ENCODE measurements around the gene EIF5AL1.
A peak's percentile ranks its signal among the peaks of the same experiment; 100 is the strongest.
"Not testable (repeated sequence)": the region's sequence is repeated elsewhere in the genome, so short reads cannot be mapped to it uniquely, and the experiment has no call there.

EIF5AL1 gene

DNA sequence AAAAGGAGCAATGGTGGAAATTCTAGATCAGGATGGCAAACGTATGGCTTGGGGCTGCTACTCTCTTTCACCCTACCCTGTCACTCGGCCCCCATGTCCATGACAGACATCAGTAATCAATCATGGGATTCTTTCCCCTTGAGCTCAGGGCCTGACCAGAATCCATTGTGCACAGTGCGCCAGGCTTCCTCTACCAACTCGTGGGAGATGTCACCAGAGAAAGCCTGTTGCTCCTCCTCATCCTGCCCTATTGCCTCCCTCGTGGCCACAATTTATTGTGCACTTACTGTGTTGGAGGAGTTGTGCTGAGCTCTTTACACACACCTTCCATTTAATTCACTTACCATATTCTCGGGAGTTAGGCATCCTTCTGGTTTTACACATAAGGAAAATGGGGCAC is 26.0 kb downstream of the EIF5AL1 start:
- in situ Hi-C loops (cut with HindIII; ENCODE audit: low pct_ligation_motif_present, low pct_unique_long_range_greater_than_20kb, low sequenced_read_pairs), result not testable (repeated sequence)

DNA sequence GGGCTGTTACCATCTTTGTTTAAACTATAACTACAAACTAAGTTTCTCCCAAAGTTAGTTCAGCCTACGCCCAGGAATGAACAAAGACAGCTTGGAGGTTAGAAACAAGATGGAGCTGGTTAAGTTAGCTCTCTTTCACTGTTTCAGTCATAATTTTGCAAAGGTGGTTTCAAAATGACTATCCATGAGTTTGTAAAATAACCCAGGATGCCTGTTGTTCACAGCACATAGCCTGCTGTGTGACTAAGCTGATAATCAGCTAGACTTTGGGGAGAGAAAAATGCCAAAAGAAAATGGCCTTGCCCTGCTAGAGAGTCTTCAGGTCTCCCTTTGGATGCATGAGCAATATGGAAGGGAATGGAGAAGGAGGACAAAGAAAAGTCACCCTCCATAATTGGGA is 28.6 kb downstream of the EIF5AL1 start:
- DNase-seq; in situ Hi-C loops (cut with HindIII; ENCODE audit: low pct_ligation_motif_present, low pct_unique_long_range_greater_than_20kb, low sequenced_read_pairs): not testable (repeated sequence)

More for the DNA sequence above, 26.0 kb downstream of the EIF5AL1 start:
- not testable (repeated sequence) for DNase-seq

DNA sequence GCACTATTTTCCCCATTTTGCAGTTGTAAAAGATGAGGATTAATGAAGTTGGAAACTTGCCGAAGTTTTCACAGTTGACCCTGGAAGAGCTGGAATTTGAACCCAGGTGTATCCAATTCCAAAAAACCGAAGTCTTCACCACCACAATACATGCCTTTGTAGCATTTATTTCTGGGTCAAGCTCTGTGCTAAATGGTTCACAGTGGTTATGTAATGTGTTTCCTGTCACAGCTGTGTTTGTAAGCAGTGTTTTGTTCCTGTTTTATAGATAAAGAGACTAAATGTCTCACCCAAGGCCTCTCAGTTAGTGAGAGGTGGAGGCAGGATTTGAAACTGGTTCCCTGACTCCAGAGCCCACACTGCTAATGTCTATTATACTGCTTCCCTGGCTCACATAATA is 30.3 kb downstream of the EIF5AL1 start:
- no peak for DNase-seq

GRCh38 chr10:79544408-79544807 is 32.1 kb downstream of the EIF5AL1 start:
- in situ Hi-C loops (cut with HindIII; ENCODE audit: low pct_ligation_motif_present, low pct_unique_long_range_greater_than_20kb, low sequenced_read_pairs); DNase-seq: not testable (repeated sequence)

More for the DNA sequence above, 30.3 kb downstream of the EIF5AL1 start:
- in situ Hi-C loops (cut with HindIII; ENCODE audit: low pct_ligation_motif_present, low pct_unique_long_range_greater_than_20kb, low sequenced_read_pairs), result no loop called here

DNA sequence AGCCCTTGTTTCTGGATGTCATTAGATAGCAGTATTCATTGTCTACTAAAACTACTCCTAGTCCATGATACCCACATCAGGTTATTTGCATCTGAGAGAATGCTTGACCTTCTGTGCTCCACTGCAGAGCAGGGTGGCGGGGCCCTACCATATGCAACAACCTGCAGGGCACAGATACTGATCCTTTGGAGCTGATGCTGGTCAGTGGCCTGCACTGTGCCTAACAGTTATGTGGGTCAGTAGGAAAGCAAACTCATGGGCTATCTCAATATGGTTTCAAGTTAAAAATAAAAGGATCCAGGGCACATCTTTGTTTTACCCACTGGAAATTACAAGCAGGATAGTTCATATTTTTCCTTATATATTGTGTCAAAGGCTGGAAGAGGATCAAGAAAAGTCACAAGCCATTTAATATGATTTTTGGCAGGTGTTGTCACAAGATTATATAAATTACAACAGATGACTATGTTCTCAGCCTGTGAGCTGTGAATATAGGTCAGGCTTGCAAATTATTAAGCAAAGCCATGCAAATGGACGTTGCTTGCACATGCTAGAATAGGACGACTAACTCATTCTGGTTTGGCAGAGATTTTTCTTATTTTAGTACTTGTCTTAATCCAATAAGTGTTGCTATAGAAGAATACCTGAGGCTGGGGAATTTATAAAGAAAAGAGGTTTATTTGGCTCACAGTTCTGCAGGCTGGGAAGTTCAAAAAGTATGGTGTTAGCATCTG is 32.8 kb downstream of the EIF5AL1 start:
- DNase-seq; in situ Hi-C loops (cut with HindIII; ENCODE audit: low pct_ligation_motif_present, low pct_unique_long_range_greater_than_20kb, low sequenced_read_pairs): not testable (repeated sequence)

DNA sequence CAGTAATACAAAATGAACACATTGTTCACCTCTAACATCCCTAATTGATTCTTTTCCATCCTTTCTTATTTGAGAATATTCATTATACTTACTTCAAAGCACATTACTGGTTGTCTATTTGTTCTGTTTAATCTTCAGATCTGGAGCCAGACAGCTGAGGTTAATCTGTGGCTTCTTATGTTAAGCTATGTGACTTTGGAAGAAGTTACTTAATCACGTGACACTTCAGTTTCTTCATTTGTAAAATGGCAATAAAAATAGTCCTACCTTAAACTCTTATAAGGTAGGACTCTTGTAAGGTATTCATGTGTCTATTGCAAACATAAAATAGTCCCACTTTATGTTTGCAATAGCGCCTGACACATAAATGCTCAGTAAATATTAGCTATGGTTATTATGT is 34.8 kb downstream of the EIF5AL1 start:
- in situ Hi-C loops (cut with HindIII; ENCODE audit: low pct_ligation_motif_present, low pct_unique_long_range_greater_than_20kb, low sequenced_read_pairs); DNase-seq: not testable (repeated sequence)

DNA sequence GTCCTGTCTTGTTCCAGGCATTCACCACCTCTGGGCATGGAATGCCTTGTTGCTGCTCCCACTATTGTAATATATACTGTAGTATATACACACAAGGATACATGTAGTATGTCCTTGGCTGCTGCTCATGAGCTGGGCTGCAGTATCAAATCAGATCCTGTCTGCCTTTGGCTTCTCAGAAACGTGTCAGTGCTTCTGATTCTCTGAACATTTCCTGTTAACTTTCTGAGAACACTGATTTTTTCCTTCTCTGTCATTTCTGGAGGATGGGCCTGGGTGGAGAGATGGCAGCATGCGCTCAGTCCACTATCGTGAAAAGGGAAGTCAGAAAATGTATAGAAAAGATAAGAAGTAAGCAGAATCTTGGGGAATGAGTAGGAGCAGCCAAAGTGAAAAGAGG is 35.6 kb downstream of the EIF5AL1 start:
- in situ Hi-C loops (cut with HindIII; ENCODE audit: low pct_ligation_motif_present, low pct_unique_long_range_greater_than_20kb, low sequenced_read_pairs), result no loop called here

DNA sequence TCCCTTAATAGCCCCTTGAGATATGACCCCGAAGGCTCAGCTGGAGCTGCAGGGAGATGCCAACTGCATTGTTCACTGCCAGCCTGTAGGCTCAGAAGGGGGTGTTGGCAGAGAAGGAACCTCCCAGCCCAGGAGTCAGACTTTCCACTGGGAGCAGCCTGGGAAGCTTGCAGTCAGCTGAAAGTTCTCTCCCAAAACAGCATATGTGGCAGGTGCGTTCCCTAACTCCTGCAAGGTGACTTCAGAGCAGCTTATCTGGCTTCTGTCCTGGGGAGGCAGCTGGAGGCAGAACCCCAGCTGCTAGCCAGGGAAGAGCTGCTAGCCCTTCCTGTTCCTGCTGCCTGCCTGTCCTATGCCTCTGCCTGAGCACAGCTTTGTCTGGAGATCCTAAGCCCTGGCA is 39.8 kb downstream of the EIF5AL1 start:
- no peak for DNase-seq
- in situ Hi-C loops (cut with HindIII; ENCODE audit: low pct_ligation_motif_present, low pct_unique_long_range_greater_than_20kb, low sequenced_read_pairs), result no loop called here

More for the DNA sequence above, 35.6 kb downstream of the EIF5AL1 start:
- DNase-seq, result no peak

DNA sequence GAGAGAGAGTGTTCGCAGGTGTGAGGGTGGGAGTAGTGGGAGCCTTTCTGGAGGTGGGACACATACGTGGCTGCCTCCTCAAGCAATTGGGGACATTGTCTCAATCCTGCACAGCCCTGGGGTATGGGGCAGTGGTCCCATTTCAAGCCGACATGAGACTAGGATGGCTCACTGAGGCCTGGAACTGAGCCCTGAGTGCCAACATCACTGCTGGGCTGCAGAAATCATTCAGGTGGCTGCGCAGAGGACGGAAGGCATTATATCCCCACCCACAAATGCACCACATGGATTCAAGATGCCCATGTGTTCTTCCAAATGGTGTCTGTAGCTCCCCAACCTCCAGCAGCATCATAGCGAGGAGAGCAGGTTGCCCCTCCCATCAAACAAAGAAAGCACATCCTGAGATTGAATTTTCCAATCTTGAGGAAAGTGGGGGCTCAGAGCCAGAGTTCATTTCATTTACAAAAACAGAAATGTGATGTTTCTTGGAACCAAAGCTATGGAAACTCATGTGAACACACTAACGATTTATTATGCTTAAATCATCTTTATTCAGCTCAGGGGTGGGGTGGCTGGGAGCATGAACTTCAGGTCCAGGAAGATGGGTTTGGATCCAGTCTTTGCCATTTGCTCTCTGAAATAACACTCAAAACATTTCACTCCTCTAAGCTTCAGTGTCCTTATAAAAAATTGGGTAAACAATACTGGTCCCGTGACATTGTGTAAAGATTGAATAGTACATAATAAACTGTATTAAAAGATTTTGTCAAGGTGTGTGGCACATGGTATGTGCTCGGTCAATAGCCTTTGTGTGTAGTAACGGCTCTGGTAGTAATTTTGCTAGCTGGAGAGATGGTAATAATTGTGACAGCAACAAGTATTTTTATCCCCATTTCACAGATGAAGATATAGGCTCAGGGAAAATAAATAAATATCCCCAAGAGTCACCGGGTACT is 43.3 kb downstream of the EIF5AL1 start:
- in situ Hi-C loops (cut with HindIII; ENCODE audit: low pct_ligation_motif_present, low pct_unique_long_range_greater_than_20kb, low sequenced_read_pairs), result no loop called here
- no peak for DNase-seq

- in situ Hi-C loops (cut with HindIII; ENCODE audit: low pct_ligation_motif_present, low pct_unique_long_range_greater_than_20kb, low sequenced_read_pairs); DNase-seq: not testable (repeated sequence)
Measured at GRCh38 chr10:79556961-79557360, 44.6 kb downstream of the EIF5AL1 start.

DNA sequence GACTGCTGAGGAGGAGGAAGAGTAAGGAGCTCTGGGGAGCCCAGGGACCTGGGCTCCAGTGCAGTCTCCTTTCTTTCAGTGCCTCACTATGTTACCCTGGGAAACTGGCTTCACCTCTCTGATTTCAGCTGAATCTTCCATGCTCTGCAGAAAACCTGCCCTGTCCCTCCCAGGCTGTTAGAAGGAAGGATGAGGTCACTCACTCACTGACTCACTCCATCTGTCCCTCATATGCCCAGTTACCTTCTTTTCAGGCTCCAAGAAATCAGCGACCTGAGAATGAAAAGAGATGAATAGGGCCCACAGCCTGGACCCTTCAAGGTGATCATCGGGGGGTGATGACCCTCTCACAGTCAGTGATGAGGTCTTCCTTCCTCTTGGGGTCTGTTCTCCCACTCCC is 47.4 kb downstream of the EIF5AL1 start:
- DNase-seq, result peak; percentile 21
- in situ Hi-C loops (cut with HindIII; ENCODE audit: low pct_ligation_motif_present, low pct_unique_long_range_greater_than_20kb, low sequenced_read_pairs), result no loop called here

DNA sequence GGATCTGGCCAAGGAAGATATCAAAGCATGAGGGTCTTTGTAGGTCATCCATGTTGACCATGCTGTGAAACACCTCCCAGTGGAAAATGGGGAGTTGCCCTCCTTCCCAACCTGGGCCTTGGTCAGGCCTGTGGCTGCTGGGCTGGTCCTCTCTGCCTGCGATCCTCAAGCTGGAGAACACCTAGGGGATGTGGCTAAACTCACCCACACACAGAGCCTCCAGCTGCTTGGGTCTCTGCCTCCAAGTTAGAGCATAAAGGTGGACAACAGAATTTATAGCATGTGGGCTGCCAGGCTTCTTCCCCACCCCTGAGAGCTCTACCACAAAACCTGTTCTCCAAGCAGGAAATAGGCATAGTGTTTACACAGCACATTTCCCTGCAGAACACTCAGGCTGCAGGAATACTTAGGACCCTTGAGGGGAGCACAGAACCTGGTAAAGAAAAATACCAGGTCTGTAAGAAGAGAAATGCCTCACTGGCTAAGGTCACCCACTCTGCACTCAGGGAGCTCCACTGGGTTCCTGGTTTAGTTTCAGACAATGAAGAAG is 47.9 kb downstream of the EIF5AL1 start, which contains the start of gene SFTPA2:
SFTPA2 (minus strand) TSS at position 248 of the 550 bp plus-strand sequence. CDS start 924 bp downstream, outside the sequence.
- in situ Hi-C loops (cut with HindIII; ENCODE audit: low pct_ligation_motif_present, low pct_unique_long_range_greater_than_20kb, low sequenced_read_pairs), result no loop called here

GRCh38 chr10:79561257-79561656 is 48.9 kb downstream of the EIF5AL1 start:
- in situ Hi-C loops (cut with HindIII; ENCODE audit: low pct_ligation_motif_present, low pct_unique_long_range_greater_than_20kb, low sequenced_read_pairs), result no loop called here
- DNase-seq, result no peak

More for the DNA sequence above, 47.9 kb downstream of the EIF5AL1 start, which contains the start of gene SFTPA2:
- no peak for DNase-seq

- in situ Hi-C loops (cut with HindIII; ENCODE audit: low pct_ligation_motif_present, low pct_unique_long_range_greater_than_20kb, low sequenced_read_pairs), result no loop called here
- DNase-seq, result peak; percentile 60
Measured at GRCh38 chr10:79562135-79562756, 49.9 kb downstream of the EIF5AL1 start.

GRCh38 chr10:79563426-79563825 is 51.1 kb downstream of the EIF5AL1 start:
- in situ Hi-C loops (cut with HindIII; ENCODE audit: low pct_ligation_motif_present, low pct_unique_long_range_greater_than_20kb, low sequenced_read_pairs), result no loop called here
- DNase-seq, result no peak

All from ACHN (cell line).